Measurements from ENCODE around the gene GABBR2. TPM values are rescaled to one million over a fixed set of nuclear protein-coding genes. Genes with fewer than 3 reads are reported as not detected.

The GABBR2 gene
- total RNA-seq, 1 experiment from 2014 or later, result 0.23 TPM

- no TSS peak for BruUV-seq (replicated peaks)
- no peaks in the 10 kb centered on the region for H3K9me3 ChIP-seq
- Mint-ChIP-seq H3K9me3 (ENCODE audit: unreplicated experiment) (peaks cover 10% of the 10 kb centered on the region), H3K4me1 (ENCODE audit: low read depth, unreplicated experiment) (peaks cover 14% of the 10 kb centered on the region), H3K36me3 (ENCODE audit: insufficient read depth, unreplicated experiment) (no peaks in the 10 kb centered on the region), H3K27me3 (ENCODE audit: insufficient read depth, unreplicated experiment) (no peaks in the 10 kb centered on the region), H3K27ac (ENCODE audit: unreplicated experiment) (no peak overlapping the region), H3K4me3 (ENCODE audit: unreplicated experiment) (no peak overlapping the region)
- ChIA-PET POLR2A (no interaction called here), CTCF (interaction anchor here (0.6 kb wide), 1 partner anchor 56 kb away, joined by 4 read pairs; no protein-coding TSS in a partner anchor)
- DNase-seq, result no peak
- no peak overlapping the region for H3K4me3 ChIP-seq (ENCODE audit: low read depth, low read length)
- H3K4me1 ChIP-seq, result no peaks in the 10 kb centered on the region
- no peaks in the 10 kb centered on the region; the same call in 1 of the 2 replicates for H3K27me3 ChIP-seq (replicated peaks; ENCODE audit: control insufficient read depth, insufficient read depth, low read length)
- TF ChIP-seq, protein P1, sequence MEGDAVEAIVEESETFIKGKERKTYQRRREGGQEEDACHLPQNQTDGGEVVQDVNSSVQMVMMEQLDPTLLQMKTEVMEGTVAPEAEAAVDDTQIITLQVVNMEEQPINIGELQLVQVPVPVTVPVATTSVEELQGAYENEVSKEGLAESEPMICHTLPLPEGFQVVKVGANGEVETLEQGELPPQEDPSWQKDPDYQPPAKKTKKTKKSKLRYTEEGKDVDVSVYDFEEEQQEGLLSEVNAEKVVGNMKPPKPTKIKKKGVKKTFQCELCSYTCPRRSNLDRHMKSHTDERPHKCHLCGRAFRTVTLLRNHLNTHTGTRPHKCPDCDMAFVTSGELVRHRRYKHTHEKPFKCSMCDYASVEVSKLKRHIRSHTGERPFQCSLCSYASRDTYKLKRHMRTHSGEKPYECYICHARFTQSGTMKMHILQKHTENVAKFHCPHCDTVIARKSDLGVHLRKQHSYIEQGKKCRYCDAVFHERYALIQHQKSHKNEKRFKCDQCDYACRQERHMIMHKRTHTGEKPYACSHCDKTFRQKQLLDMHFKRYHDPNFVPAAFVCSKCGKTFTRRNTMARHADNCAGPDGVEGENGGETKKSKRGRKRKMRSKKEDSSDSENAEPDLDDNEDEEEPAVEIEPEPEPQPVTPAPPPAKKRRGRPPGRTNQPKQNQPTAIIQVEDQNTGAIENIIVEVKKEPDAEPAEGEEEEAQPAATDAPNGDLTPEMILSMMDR (IDR thresholded peaks at IDR 0.05; ENCODE audit: insufficient read depth in 1 of 2, low read depth in 1 of 2, low read length in 1 of 2, severe bottlenecking in 1 of 2, unreplicated experiment in 1 of 2), result no peak
- H3K36me3 ChIP-seq (ENCODE audit: control insufficient read depth, insufficient read depth, low read length), result no peaks in the 10 kb centered on the region
- intact Hi-C loops (cut with micrococcal nuclease; ENCODE audit: unreplicated experiment), result no loop called here
Observed at GRCh38 chr9:98572054-98572627, 136.6 kb downstream of the GABBR2 start.

DNA sequence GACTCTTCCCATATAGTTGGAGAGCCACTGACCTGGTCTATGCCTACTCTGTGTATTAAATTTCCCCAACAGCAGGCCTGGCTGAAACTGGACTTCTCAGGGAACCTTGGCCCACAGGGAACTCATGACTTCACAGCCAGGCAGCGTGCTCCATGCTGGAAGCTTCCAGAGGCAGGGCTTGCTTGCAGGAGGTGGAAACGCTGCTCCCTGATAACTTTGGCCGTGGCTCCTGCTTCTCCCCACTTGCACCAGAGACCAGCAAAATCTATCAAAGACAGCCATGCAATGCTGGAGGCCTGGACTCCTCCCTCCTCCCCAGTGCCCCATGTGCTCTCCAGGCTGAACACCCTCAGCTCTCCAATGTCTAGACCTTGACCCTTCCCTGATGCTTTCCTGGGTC lies 137.1 kb downstream of the GABBR2 start:
- no peaks in the 10 kb centered on the region for H3K9me3 ChIP-seq
- intact Hi-C loops (cut with micrococcal nuclease; ENCODE audit: unreplicated experiment), result no loop called here
- H3K4me3 ChIP-seq (ENCODE audit: low read depth, low read length), result no peak overlapping the region
- no TSS peak for BruUV-seq (replicated peaks)
- H3K36me3 ChIP-seq (ENCODE audit: control insufficient read depth, insufficient read depth, low read length), result no peaks in the 10 kb centered on the region
- Mint-ChIP-seq H3K9me3 (ENCODE audit: unreplicated experiment) (peaks cover 5% of the 10 kb centered on the region), H3K36me3 (ENCODE audit: insufficient read depth, unreplicated experiment) (no peaks in the 10 kb centered on the region), H3K4me1 (ENCODE audit: low read depth, unreplicated experiment) (peaks cover 14% of the 10 kb centered on the region), H3K27ac (ENCODE audit: unreplicated experiment) (no peak overlapping the region), H3K27me3 (ENCODE audit: insufficient read depth, unreplicated experiment) (no peaks in the 10 kb centered on the region), H3K4me3 (ENCODE audit: unreplicated experiment) (no peak overlapping the region)
- no peak for DNase-seq
- H3K27me3 ChIP-seq (replicated peaks; ENCODE audit: control insufficient read depth, insufficient read depth, low read length), result no peaks in the 10 kb centered on the region; the same call in 1 of the 2 replicates
- TF ChIP-seq, protein P1 (IDR thresholded peaks at IDR 0.05; ENCODE audit: insufficient read depth in 1 of 2, low read depth in 1 of 2, low read length in 1 of 2, severe bottlenecking in 1 of 2, unreplicated experiment in 1 of 2), result no peak
- ChIA-PET POLR2A (no interaction called here), CTCF (no interaction called here)
- H3K4me1 ChIP-seq, result no peaks in the 10 kb centered on the region

- no peaks in the 10 kb centered on the region for H3K4me1 ChIP-seq
- no peaks in the 10 kb centered on the region for H3K36me3 ChIP-seq (ENCODE audit: control insufficient read depth, insufficient read depth, low read length)
- BruUV-seq (replicated peaks), result no TSS peak
- Mint-ChIP-seq H3K4me1 (ENCODE audit: low read depth, unreplicated experiment) (peaks cover 8% of the 10 kb centered on the region), H3K36me3 (ENCODE audit: insufficient read depth, unreplicated experiment) (no peaks in the 10 kb centered on the region), H3K27ac (ENCODE audit: unreplicated experiment) (no peak overlapping the region), H3K9me3 (ENCODE audit: unreplicated experiment) (no peaks in the 10 kb centered on the region), H3K4me3 (ENCODE audit: unreplicated experiment) (no peak overlapping the region), H3K27me3 (ENCODE audit: insufficient read depth, unreplicated experiment) (no peaks in the 10 kb centered on the region)
- ChIA-PET CTCF (no interaction called here), POLR2A (no interaction called here)
- intact Hi-C loops (cut with micrococcal nuclease; ENCODE audit: unreplicated experiment), result no loop called here
- H3K9me3 ChIP-seq, result no peaks in the 10 kb centered on the region
- H3K27me3 ChIP-seq (replicated peaks; ENCODE audit: control insufficient read depth, insufficient read depth, low read length), result no peaks in the 10 kb centered on the region; the same call in 1 of the 2 replicates
- DNase-seq, result peak in 1 of 2 experiments; percentile 24
- no peak overlapping the region for H3K4me3 ChIP-seq (ENCODE audit: low read depth, low read length)
- TF ChIP-seq, protein P1 (IDR thresholded peaks at IDR 0.05; ENCODE audit: insufficient read depth in 1 of 2, low read depth in 1 of 2, low read length in 1 of 2, severe bottlenecking in 1 of 2, unreplicated experiment in 1 of 2), result peak in 1 of 2 experiments; percentile 4
Observed at GRCh38 chr9:98570663-98571440, 137.9 kb downstream of the GABBR2 start.

Measured in Caco-2 (cell line).